Tibial nerve (tissue), 4 donors: ENCODE results near the gene CAMTA1. TPM values are rescaled to one million over a fixed set of nuclear protein-coding genes. Genes with fewer than 3 reads are reported as not detected.

Experiments
- DNase-seq, 2 donors: peaks; one replicate each; pipeline ENCODE4 v3.0.0-alpha.2; 2019; ENCODE audit warnings: low spot score in 2 of 2
- H3K27ac ChIP-seq, 4 donors: fragments of 200-600 bp; sonication (generic) in 3 of 4; one replicate each; pipeline ENCODE4 v1.5.1; 2017 to 2019; ENCODE audit warnings: mild to moderate bottlenecking in 1 of 4
- H3K27me3 ChIP-seq, 2 donors: fragments of 200-600 bp; sonication (generic) in 1 of 2; one replicate each; pipeline versions ENCODE4 v1.5.1 to v1.6.0; 2017 to 2019
- H3K36me3 ChIP-seq, 3 donors: fragments of 200-600 bp; sonication (generic); one replicate each; pipeline ENCODE4 v1.5.1; 2018 to 2019
- H3K4me1 ChIP-seq, 4 donors: fragments of 200-600 bp; sonication (generic) in 3 of 4; one replicate each; pipeline ENCODE4 v1.5.1; 2017 to 2019
- H3K4me3 ChIP-seq, 4 donors: fragments of 200-600 bp; sonication (generic) in 3 of 4; one replicate each; pipeline ENCODE4 v1.5.1; 2017 to 2019; ENCODE audit warnings: mild to moderate bottlenecking in 1 of 4, moderate library complexity in 1 of 4
- H3K9me3 ChIP-seq, 4 donors: fragments of 200-600 bp; sonication (generic) in 3 of 4; one replicate each; pipeline ENCODE4 v1.5.1; 2017 to 2019
- CTCF ChIP-seq, 5 experiments: fragments of 200-600 bp in 3 of 5; fragments of 450-650 bp in 2 of 5; sonication (generic) in 3 of 5; IDR thresholded peaks; one replicate each; pipeline ENCODE4 v1.5.1; 2016 to 2019; ENCODE audit warnings: antibody characterized with exemption in 5 of 5, mild to moderate bottlenecking in 3 of 5, moderate library complexity in 2 of 5
- EP300 ChIP-seq, 2 donors: sonication (generic); formaldehyde crosslinking; IDR thresholded peaks; one replicate each; pipeline ENCODE4 v1.6.1; 2017; ENCODE audit warnings: antibody characterized with exemption in 2 of 2, mild to moderate bottlenecking in 1 of 2
- POLR2A ChIP-seq, 2 donors: fragments of 450-650 bp; IDR thresholded peaks; one replicate each; pipeline ENCODE4 v1.6.1; 2017; ENCODE audit warnings: antibody characterized with exemption in 2 of 2, mild to moderate bottlenecking in 2 of 2, moderate library complexity in 2 of 2
- WGBS, 2 donors: methylation state at CpG; one replicate each; pipeline ENCODE4 v1.1.5; 2018; 5-methylcytosine and 5-hydroxymethylcytosine counted together
- total RNA-seq, 4 donors: library from RNA; depleted of rRNA; stranded (reverse); fragments of >200 nt; gene quantifications; one replicate each; pipeline ENCODE4 v1.1.0, GENCODE V29; 2016

CAMTA1 gene
- total RNA-seq, 4 donors from 2014 or later = 41.8 to 104 (median 87.2) TPM

- Histone ChIP-seq H3K27ac (no peak overlapping the region), H3K4me3 (no peak overlapping the region), H3K4me1 (peaks cover 0 to 30% (median 0%) of the 10 kb centered on the region in 4 donors), H3K36me3 (no peaks in the 10 kb centered on the region), H3K27me3 (no peaks in the 10 kb centered on the region), H3K9me3 (no peaks in the 10 kb centered on the region)
- TF ChIP-seq EP300 (IDR thresholded peaks at IDR 0.05) (no peak), POLR2A (IDR thresholded peaks at IDR 0.05) (no peak), CTCF (IDR thresholded peaks at IDR 0.05) (no peak)
- DNase-seq = no peak
- 82 to 96% methylated on average over 3 of the region's 3 CpGs for WGBS, 2 donors
Measured at GRCh38 chr1:7481194-7481593, 695.9 kb downstream of the CAMTA1 start.

GRCh38 chr1:7482077-7482476 lies 696.8 kb downstream of the CAMTA1 start:
- no peaks in the 10 kb centered on the region for H3K27me3 ChIP-seq
- H3K36me3 ChIP-seq = no peaks in the 10 kb centered on the region
- 72 to 73% methylated on average over 6 of the region's 6 CpGs for WGBS, 2 donors
- H3K4me3 ChIP-seq = no peak overlapping the region
- H3K9me3 ChIP-seq = no peaks in the 10 kb centered on the region
- TF ChIP-seq CTCF (IDR thresholded peaks at IDR 0.05) (no peak), POLR2A (IDR thresholded peaks at IDR 0.05) (no peak), EP300 (IDR thresholded peaks at IDR 0.05) (no peak)
- DNase-seq = no peak
- H3K4me1 ChIP-seq = peaks cover 0 to 22% (median 0%) of the 10 kb centered on the region in 4 donors
- no peak overlapping the region for H3K27ac ChIP-seq

- Histone ChIP-seq H3K4me3 (no peak overlapping the region), H3K27me3 (no peaks in the 10 kb centered on the region), H3K36me3 (no peaks in the 10 kb centered on the region), H3K9me3 (no peaks in the 10 kb centered on the region), H3K27ac (no peak overlapping the region), H3K4me1 (peaks cover 0 to 14% (median 0%) of the 10 kb centered on the region in 4 donors)
- TF ChIP-seq CTCF (IDR thresholded peaks at IDR 0.05) (no peak), EP300 (IDR thresholded peaks at IDR 0.05) (no peak), POLR2A (IDR thresholded peaks at IDR 0.05) (no peak)
- DNase-seq = no peak
- WGBS, 2 donors = 48 to 50% methylated on average over 10 of the region's 10 CpGs
Measured at GRCh38 chr1:7482772-7483495, 697.7 kb downstream of the CAMTA1 start.

- H3K36me3 ChIP-seq = no peaks in the 10 kb centered on the region
- no peak overlapping the region for H3K4me3 ChIP-seq
- H3K27ac ChIP-seq = no peak overlapping the region
- H3K27me3 ChIP-seq = no peaks in the 10 kb centered on the region
- H3K9me3 ChIP-seq = no peaks in the 10 kb centered on the region
- DNase-seq = no peak
- 83 to 85% methylated on average over 11 to 13 of the region's 13 CpGs for WGBS, 2 donors
- peaks cover 0 to 6% (median 0%) of the 10 kb centered on the region in 4 donors for H3K4me1 ChIP-seq
- TF ChIP-seq CTCF (IDR thresholded peaks at IDR 0.05) = no peak
- TF ChIP-seq POLR2A (IDR thresholded peaks at IDR 0.05) = no peak
- no peak for TF ChIP-seq EP300 (IDR thresholded peaks at IDR 0.05)
Measured at GRCh38 chr1:7483634-7484383, 698.6 kb downstream of the CAMTA1 start.
